ENCODE results near the gene POU3F3.

The POU3F3 gene

Small RNA genes within 50 kb of the gene (small RNA-seq; reads per million reads assigned to genes)
- gene AC018730.1 = 0 reads per million in 2 experiments
